Suprapubic skin (tissue), 4 donors: Measurements from ENCODE around the gene EPB41L2. TPM values are rescaled to one million over a fixed set of nuclear protein-coding genes. Genes with fewer than 3 reads are reported as not detected.
"Not testable (repeated sequence)": the region's sequence is repeated elsewhere in the genome, so short reads cannot be mapped to it uniquely, and the experiment has no call there.

Source experiments
- DNase-seq, 2 donors: peaks; one replicate each; pipeline ENCODE4 v3.0.0-alpha.2; 2019; ENCODE audit warnings: low spot score in 2 of 2
- H3K27ac ChIP-seq: fragments of 200-600 bp; sonication (generic); one replicate; pipeline ENCODE4 v1.5.1; 2019
- H3K27me3 ChIP-seq: fragments of 200-600 bp; sonication (generic); one replicate; pipeline ENCODE4 v1.5.1; 2019
- H3K36me3 ChIP-seq: fragments of 200-600 bp; sonication (generic); one replicate; pipeline ENCODE4 v1.5.1; 2019
- H3K4me1 ChIP-seq: fragments of 200-600 bp; sonication (generic); one replicate; pipeline ENCODE4 v1.5.1; 2019
- H3K4me3 ChIP-seq: fragments of 200-600 bp; sonication (generic); one replicate; pipeline ENCODE4 v1.5.1; 2019; ENCODE audit warnings: mild to moderate bottlenecking
- H3K9me3 ChIP-seq: fragments of 200-600 bp; sonication (generic); one replicate; pipeline ENCODE4 v1.5.1; 2019
- EP300 ChIP-seq: sonication (generic); formaldehyde crosslinking; IDR thresholded peaks from one replicate; pipeline ENCODE4 v1.6.1; 2017; ENCODE audit warnings: antibody characterized with exemption
- POLR2A ChIP-seq, 2 donors: fragments of 450-650 bp; IDR thresholded peaks; one replicate each; pipeline ENCODE4 v1.6.1; 2017; ENCODE audit warnings: antibody characterized with exemption in 2 of 2, mild to moderate bottlenecking in 2 of 2, moderate library complexity in 2 of 2
- POLR2AphosphoS5 ChIP-seq, 3 donors: sonication (generic); formaldehyde crosslinking; IDR thresholded peaks; one replicate each; pipeline ENCODE4 v1.6.1; 2017; ENCODE audit warnings: antibody characterized with exemption in 3 of 3
- WGBS: methylation state at CpG from one replicate; pipeline ENCODE4 v1.1.5; 2018; 5-methylcytosine and 5-hydroxymethylcytosine counted together
- total RNA-seq, 4 donors: library from RNA; depleted of rRNA; stranded (reverse); fragments of >200 nt; gene quantifications; one replicate each; pipeline ENCODE4 v1.1.0, GENCODE V29; 2016
- TF ChIP-seq, protein P1 (sequence below), 2 donors: fragments of 200-600 bp in 1 of 2; fragments of 450-650 bp in 1 of 2; sonication (generic) in 1 of 2; IDR thresholded peaks; one replicate each; pipeline ENCODE4 v1.5.1; 2016 to 2019; ENCODE audit warnings: antibody characterized with exemption in 2 of 2, mild to moderate bottlenecking in 1 of 2, moderate library complexity in 1 of 2

EPB41L2 gene
- total RNA-seq, 4 donors from 2014 or later = 11.4 to 26.8 (median 15.4) TPM

DNA sequence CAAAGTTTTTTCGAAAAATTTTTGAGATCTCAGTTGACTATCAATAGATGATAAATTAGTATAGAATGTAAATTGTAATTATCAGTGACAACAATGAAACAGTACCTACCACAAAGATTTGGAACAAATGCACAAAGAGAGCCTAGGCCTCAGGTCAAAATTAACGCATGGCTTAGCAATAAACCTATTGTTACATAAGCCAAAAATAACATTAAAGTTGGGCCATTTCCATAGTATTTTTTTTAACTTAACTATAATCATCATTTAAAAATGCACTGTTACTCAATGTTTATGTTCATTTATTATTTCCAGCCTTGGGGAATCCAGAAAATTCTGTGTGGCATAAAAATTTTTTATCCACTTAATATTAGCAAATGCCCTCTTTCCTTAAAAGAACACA is 117.0 kb downstream of the EPB41L2 start:
- no peaks in the 10 kb centered on the region for H3K27me3 ChIP-seq
- H3K36me3 ChIP-seq = no peaks in the 10 kb centered on the region
- DNase-seq = no peak
- no peak overlapping the region for H3K4me3 ChIP-seq
- no peaks in the 10 kb centered on the region for H3K9me3 ChIP-seq
- TF ChIP-seq, protein P1, sequence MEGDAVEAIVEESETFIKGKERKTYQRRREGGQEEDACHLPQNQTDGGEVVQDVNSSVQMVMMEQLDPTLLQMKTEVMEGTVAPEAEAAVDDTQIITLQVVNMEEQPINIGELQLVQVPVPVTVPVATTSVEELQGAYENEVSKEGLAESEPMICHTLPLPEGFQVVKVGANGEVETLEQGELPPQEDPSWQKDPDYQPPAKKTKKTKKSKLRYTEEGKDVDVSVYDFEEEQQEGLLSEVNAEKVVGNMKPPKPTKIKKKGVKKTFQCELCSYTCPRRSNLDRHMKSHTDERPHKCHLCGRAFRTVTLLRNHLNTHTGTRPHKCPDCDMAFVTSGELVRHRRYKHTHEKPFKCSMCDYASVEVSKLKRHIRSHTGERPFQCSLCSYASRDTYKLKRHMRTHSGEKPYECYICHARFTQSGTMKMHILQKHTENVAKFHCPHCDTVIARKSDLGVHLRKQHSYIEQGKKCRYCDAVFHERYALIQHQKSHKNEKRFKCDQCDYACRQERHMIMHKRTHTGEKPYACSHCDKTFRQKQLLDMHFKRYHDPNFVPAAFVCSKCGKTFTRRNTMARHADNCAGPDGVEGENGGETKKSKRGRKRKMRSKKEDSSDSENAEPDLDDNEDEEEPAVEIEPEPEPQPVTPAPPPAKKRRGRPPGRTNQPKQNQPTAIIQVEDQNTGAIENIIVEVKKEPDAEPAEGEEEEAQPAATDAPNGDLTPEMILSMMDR (IDR thresholded peaks at IDR 0.05) = no peak
- TF ChIP-seq POLR2A (IDR thresholded peaks at IDR 0.05) (no peak), EP300 (no peak), POLR2AphosphoS5 (IDR thresholded peaks at IDR 0.05) (no peak)
- H3K4me1 ChIP-seq = no peaks in the 10 kb centered on the region
- 35% methylated on average over 2 of the region's 2 CpGs for WGBS
- no peak overlapping the region for H3K27ac ChIP-seq

DNA sequence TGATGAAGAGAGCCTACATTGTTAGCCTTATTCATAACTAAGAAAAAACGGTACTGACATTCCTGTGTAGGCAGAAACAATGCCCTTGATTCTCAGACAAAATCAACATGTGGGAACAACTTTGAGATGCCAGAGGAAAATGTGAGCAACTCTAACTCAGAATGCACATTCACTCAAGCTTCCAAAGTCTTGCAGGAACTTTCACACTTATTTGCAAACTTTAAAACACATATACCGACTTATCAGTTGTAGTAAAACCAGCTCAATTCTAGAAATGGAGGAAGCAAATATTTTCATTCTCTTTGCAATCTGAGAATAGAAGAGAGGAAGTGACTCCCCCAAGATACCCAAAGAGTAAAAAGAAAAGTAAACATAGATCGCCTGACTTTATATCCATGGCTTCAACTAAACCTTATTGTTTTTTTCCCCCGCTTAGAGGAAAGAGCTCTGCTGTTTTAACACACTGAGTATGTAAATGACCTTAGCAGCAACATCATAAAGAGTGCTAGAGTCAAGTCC is 117.6 kb downstream of the EPB41L2 start:
- H3K27ac ChIP-seq = no peak overlapping the region
- DNase-seq = no peak
- H3K4me3 ChIP-seq = no peak overlapping the region
- no peaks in the 10 kb centered on the region for H3K4me1 ChIP-seq
- TF ChIP-seq, protein P1 (IDR thresholded peaks at IDR 0.05) = no peak
- no peak for TF ChIP-seq POLR2A (IDR thresholded peaks at IDR 0.05)
- no peak for TF ChIP-seq POLR2AphosphoS5 (IDR thresholded peaks at IDR 0.05)
- no peak for TF ChIP-seq EP300
- H3K36me3 ChIP-seq = no peaks in the 10 kb centered on the region
- WGBS = 48% methylated on average over 4 of the region's 4 CpGs
- H3K9me3 ChIP-seq = no peaks in the 10 kb centered on the region
- H3K27me3 ChIP-seq = no peaks in the 10 kb centered on the region

DNA sequence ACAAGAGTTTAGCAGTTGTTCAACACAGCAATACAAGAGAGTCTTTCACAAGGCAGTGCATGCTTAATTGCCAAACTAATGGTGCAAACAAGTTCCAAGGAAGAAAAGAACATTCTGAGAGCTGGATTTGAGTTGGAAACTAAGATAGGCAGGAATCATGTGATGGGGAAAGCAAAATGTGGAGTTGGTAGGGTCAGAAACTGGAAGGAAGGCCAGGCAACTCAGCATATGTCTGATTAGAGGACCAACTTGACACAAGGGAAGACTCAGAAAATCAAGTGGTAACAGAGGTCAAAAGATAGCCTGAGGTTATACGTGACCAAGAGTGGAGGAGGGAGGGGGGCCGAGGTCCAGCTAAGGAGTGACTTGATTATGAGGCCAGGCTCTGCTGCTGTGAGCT is 118.6 kb downstream of the EPB41L2 start:
- Histone ChIP-seq H3K27me3 (no peaks in the 10 kb centered on the region), H3K4me1 (no peaks in the 10 kb centered on the region), H3K9me3 (no peaks in the 10 kb centered on the region), H3K36me3 (no peaks in the 10 kb centered on the region), H3K27ac (no peak overlapping the region), H3K4me3 (no peak overlapping the region)
- TF ChIP-seq POLR2A (IDR thresholded peaks at IDR 0.05) (no peak), EP300 (no peak), POLR2AphosphoS5 (IDR thresholded peaks at IDR 0.05) (no peak)
- TF ChIP-seq, protein P1 (IDR thresholded peaks at IDR 0.05) = no peak
- WGBS = 84% methylated on average over 2 of the region's 2 CpGs
- no peak for DNase-seq

GRCh38 chr6:130943738-130944137 is 119.3 kb downstream of the EPB41L2 start:
- WGBS = 83% methylated on average over 4 of the region's 4 CpGs
- H3K27me3 ChIP-seq = no peaks in the 10 kb centered on the region
- H3K4me3 ChIP-seq = no peak overlapping the region
- H3K9me3 ChIP-seq = no peaks in the 10 kb centered on the region
- DNase-seq = no peak
- TF ChIP-seq POLR2A (IDR thresholded peaks at IDR 0.05) = no peak
- no peak for TF ChIP-seq EP300
- no peak for TF ChIP-seq POLR2AphosphoS5 (IDR thresholded peaks at IDR 0.05)
- TF ChIP-seq, protein P1 (IDR thresholded peaks at IDR 0.05) = no peak
- H3K4me1 ChIP-seq = no peaks in the 10 kb centered on the region
- no peak overlapping the region for H3K27ac ChIP-seq
- no peaks in the 10 kb centered on the region for H3K36me3 ChIP-seq

DNA sequence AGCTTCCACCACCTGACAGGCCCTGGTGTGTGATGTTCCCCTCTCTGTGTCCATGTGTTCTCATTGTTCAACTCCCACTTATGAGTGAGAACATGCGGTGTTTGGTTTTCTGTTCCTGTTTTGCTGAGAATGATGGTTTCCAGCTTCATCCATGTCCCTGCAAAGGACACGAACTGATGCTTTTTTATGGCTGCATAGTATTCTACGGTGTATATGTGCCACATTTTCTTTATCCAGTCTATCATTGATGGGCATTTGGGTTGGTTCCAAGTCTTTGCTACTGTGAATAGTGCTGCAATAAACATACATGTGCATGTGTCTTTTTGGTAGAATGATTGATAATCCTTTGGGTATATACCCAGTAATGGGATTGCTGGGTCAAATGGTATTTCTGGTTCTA is 120.3 kb downstream of the EPB41L2 start:
- H3K4me1 ChIP-seq, DNase-seq, H3K4me3 ChIP-seq, H3K36me3 ChIP-seq, H3K27ac ChIP-seq, H3K9me3 ChIP-seq, H3K27me3 ChIP-seq: not testable (repeated sequence)
- 91% methylated on average over 3 of the region's 3 CpGs for WGBS
